Measurements from ENCODE around the gene ST3GAL4.

ST3GAL4 gene

GRCh38 chr11:126456089-126456488, 100.6 kb downstream of the ST3GAL4 start:
- no peak overlapping the region for H3K4me3 ChIP-seq (replicated peaks; ENCODE audit: low read depth, low read length)
- TF ChIP-seq, protein P1, sequence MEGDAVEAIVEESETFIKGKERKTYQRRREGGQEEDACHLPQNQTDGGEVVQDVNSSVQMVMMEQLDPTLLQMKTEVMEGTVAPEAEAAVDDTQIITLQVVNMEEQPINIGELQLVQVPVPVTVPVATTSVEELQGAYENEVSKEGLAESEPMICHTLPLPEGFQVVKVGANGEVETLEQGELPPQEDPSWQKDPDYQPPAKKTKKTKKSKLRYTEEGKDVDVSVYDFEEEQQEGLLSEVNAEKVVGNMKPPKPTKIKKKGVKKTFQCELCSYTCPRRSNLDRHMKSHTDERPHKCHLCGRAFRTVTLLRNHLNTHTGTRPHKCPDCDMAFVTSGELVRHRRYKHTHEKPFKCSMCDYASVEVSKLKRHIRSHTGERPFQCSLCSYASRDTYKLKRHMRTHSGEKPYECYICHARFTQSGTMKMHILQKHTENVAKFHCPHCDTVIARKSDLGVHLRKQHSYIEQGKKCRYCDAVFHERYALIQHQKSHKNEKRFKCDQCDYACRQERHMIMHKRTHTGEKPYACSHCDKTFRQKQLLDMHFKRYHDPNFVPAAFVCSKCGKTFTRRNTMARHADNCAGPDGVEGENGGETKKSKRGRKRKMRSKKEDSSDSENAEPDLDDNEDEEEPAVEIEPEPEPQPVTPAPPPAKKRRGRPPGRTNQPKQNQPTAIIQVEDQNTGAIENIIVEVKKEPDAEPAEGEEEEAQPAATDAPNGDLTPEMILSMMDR (IDR thresholded peaks at IDR 0.05; ENCODE audit: low read length, missing control alignments): no peak
- no peak for DNase-seq (ENCODE audit: low read depth)

GRCh38 chr11:126456783-126457542, 101.5 kb downstream of the ST3GAL4 start:
- DNase-seq (ENCODE audit: low read depth): no peak
- TF ChIP-seq, protein P1 (IDR thresholded peaks at IDR 0.05; ENCODE audit: low read length, missing control alignments): no peak
- H3K4me3 ChIP-seq (replicated peaks; ENCODE audit: low read depth, low read length): no peak overlapping the region

GRCh38 chr11:126457817-126458216, 102.3 kb downstream of the ST3GAL4 start:
- H3K4me3 ChIP-seq (replicated peaks; ENCODE audit: low read depth, low read length): no peak overlapping the region
- TF ChIP-seq, protein P1 (IDR thresholded peaks at IDR 0.05; ENCODE audit: low read length, missing control alignments): no peak
- DNase-seq (ENCODE audit: low read depth): no peak

DNA sequence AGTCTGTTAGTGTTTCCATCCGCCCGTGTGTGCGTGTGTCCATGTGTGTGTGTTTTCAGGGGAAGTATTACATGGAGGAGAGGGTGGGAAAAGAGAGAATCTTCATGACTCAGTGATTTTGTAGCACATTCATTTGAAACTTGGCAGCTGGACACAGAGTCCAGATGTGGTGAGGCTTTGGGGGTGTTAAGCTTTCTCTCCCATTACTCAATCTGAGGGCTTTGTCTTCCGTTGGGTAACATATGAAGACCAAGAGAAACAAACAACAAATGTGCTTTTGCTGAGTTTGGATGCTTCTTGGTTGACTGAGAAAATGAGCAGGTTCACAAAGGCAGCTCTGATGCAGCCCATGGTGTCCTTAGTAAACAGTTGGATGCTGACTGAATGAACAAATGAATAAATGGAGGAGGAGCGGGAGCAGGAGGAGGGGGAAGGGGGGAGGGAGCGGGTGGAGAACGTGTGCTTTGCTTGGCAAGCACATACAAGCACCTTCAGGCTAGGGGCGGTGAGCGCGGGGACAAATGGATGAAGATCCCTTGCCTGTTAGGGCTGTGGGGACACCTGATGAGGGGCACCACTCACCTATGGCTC, 104.3 kb downstream of the ST3GAL4 start:
- H3K4me3 ChIP-seq (replicated peaks; ENCODE audit: low read depth, low read length): no peak overlapping the region
- DNase-seq (ENCODE audit: low read depth): peak; percentile 71
- TF ChIP-seq, protein P1 (IDR thresholded peaks at IDR 0.05; ENCODE audit: low read length, missing control alignments): no peak

DNA sequence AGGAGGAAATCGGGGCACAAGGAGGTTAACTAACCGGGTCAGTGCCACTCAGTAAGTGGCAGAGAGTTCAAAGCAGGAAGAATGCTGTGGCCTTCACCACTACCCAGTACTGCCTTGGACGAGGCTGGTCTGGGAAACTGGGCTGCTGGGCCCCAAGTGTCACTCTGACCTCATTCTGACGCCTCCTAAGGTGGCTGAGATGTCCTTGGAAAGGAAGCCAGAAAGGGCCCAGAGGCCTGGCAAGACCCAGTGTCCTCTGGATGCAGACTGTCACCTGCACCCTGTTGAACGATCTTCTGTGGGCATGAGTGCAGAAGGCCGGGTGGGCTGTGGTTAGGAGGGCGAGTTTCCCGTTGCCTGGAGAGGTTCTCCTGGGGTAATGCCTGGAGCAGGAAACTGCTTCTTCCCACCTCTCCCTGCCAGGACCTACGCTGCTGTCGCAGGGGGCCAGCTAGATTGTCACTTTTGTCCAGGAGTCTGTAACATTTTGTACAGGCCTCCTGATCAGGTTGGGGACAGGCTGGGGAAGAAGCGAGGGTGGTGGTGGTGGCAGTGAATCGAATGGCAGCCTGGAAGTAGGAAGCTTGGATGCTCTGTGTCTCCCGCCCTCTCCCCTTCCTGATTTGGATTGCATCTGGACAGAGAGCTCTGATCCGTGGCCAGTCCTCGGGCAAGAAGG, 105.1 kb downstream of the ST3GAL4 start:
- TF ChIP-seq, protein P1 (IDR thresholded peaks at IDR 0.05; ENCODE audit: low read length, missing control alignments): no peak
- no peak for DNase-seq (ENCODE audit: low read depth)
- H3K4me3 ChIP-seq (replicated peaks; ENCODE audit: low read depth, low read length): no peak overlapping the region

DNA sequence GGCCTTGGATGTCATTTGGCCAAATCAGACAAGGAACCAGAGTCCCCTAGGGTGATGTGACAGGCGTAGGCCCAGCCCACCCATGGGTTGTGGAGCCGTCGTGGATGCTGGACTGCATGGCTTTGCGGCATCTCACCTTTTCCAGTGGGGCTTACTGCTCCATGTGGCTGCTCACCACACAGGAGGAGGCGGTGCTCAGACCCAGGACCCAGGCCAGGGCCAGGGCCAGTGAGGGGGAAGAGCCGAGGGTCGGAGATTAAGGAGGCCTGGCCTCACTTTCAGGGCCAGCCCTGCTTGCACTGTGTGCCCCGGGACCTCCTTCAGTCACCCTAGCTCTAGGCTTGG, 105.6 kb downstream of the ST3GAL4 start:
- no peak for DNase-seq (ENCODE audit: low read depth)
- no peak overlapping the region for H3K4me3 ChIP-seq (replicated peaks; ENCODE audit: low read depth, low read length)
- TF ChIP-seq, protein P1 (IDR thresholded peaks at IDR 0.05; ENCODE audit: low read length, missing control alignments): no peak
